HUDEP-2 (cell line): ENCODE results near the gene CH25H.

Experiments
- DNase-seq, 76 experiments: peaks; one replicate each; lab custom pipeline; 2025; ENCODE audit not compliant: unreplicated experiment in 76 of 76; lab: John Stamatoyannopoulos, UW

Gene CH25H

DNA sequence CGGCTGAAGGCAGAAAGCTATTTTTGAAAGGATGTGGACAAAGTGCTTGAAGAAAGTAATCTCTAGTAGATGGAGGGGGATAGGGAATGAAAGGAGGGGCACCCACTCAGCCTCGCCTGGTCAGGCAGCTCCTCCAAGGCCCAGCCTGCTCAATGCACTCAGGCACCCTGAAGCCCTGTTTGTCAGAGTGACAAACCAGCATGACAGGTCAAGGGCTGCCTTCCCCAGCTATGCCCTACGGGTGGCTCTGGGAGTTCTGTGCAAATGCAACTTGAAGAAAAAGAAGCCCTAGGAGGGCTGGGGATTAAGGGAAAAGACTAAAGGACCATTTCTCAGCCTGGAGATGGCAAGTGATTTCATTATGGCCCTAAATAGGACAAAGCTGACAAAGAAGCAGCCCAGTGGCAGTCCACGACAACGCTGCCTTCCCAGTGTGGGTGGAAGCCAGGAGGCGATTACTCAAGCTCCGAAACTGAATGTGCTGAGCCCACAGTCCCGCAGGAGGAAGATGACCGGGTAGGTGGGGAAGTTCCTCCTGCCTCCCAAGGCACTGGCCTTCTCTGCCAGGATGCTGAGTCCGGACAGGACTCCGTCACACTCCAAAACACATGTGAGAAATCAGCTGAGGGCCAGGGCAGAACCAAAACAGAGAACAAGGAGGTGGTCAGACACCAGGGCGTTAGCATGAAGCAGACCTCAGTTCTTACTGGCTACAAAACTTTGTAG, 28.1 kb upstream of the CH25H start:
- DNase-seq: no peak

GRCh38 chr10:89233033-89233432, 25.9 kb upstream of the CH25H start:
- DNase-seq: no peak

- no peak for DNase-seq
These were observed 21.8 kb upstream of the CH25H start for GRCh38 chr10:89228962-89229361.

DNA sequence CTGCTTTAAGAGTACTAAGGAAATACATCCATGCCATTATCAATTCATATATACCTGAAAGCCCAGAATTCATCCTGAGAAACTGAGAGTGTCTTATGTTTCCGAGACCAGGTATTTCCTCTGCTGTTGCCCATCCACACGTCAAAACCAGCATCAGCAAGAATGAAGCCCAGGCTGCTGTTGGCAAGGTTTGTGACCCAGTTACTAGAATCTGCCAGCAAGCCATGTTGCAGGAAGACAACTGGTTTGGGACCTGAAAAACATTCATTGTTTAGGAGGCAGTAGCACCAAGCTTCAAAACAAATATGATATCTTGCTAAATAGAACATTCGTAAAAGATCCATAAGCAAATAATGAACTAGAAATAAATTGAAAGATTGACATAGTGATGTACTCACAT, 21.0 kb upstream of the CH25H start:
- DNase-seq: no peak

DNA sequence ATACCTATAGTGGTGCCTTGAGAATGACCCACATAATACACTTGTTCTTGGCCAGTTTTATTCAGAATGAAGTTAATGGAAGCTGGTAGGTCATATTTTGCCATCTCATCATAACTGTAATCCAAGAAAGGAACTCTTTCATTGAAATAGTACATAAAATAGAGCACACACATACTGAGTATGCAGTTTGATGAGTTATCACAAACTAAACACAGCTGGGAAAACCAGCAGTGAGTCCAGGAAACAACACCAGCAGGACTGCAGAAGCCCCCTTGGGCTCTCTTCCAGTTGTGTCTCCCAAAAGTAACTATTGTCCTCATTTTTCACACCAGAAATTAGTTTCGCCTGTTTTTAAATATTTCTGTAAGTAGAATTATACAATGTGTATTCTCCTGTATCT, 19.8 kb upstream of the CH25H start:
- no peak for DNase-seq

GRCh38 chr10:89224739-89225443, 17.8 kb upstream of the CH25H start:
- DNase-seq: no peak

- no peak for DNase-seq
These were observed 14.8 kb upstream of the CH25H start for GRCh38 chr10:89221919-89222318.

- DNase-seq: no peak
These were observed 12.5 kb upstream of the CH25H start for GRCh38 chr10:89219513-89220218.

DNA sequence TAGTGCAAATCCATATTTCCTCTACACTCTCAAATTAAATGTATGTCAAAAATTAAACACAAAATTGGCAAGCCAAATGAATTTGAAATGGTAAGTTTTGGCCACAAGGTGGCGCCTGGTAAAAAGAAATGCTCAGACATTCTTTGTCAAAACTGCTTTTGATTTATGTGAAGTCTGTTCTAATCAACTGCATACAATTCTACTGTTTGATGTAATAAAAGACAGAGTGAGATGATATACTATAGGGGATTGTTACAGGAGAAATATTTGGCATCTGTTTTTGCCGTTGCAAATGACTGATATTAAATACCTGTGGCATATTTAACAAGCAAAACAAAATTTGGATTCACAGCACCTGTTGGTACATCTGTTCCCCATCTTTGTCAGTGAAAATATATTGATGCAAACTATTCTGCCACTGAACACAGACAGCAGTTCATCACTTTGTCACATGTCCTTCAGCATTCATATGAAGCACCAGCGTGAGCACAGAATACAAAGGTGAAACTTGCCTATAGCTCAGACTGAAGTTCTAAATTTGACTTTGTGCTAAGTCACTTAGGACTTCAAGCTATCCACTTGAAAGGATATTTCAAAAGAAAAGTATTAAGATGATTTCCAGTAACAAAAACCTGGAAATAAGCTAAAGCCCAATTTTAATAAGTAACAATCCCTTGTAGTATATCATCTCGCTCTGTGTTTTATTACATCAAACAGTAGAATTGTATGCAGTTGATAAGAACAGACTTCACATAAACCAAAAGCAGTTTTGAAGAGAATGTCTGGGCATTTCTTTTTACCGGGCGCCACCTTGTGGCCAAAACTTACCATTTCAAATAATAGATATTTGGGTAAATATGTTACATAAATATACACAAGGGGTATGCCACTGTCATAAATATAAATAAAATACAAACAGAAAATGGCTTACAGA, 10.2 kb upstream of the CH25H start:
- peak in 44 of 76 experiments; percentile 3 to 57 (median 24) for DNase-seq

GRCh38 chr10:89216056-89216455, 8.9 kb upstream of the CH25H start:
- DNase-seq: no peak

GRCh38 chr10:89215511-89215910, 8.4 kb upstream of the CH25H start:
- DNase-seq: no peak

- no peak for DNase-seq
These were observed 7.5 kb upstream of the CH25H start for GRCh38 chr10:89214566-89215165.

DNA sequence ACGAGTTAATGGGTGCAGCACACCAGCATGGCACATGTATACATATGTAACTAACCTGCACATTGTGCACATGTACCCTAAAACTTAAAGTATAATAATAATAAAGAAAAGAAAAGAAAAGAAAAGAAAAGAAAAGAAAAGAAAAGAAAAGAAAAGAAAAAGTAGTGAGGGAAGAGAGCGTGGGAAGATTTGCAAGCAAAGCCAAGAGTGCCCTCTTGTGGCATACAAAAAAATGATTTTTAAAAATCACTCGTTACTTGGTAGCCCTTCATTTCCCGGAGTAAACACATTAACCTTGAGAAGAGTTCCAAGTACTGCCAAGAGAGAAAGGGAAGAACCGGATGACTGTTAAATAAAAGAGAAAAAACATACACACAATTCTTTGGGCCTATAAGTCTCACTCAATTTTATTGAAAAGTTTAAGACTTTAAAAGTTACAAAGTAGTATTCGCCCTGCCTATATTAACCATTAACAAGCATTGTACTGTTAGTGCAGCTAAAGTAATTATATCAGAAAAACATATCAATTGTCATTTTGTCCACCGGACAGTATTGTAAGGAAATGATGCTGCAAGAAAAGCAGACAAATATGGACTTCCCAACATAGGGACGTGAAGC, 6.2 kb upstream of the CH25H start:
- DNase-seq: peak in 10 of 76 experiments; percentile 1 to 28 (median 12)

- DNase-seq: no peak
These were observed 3.8 kb upstream of the CH25H start for GRCh38 chr10:89210794-89211425.

DNA sequence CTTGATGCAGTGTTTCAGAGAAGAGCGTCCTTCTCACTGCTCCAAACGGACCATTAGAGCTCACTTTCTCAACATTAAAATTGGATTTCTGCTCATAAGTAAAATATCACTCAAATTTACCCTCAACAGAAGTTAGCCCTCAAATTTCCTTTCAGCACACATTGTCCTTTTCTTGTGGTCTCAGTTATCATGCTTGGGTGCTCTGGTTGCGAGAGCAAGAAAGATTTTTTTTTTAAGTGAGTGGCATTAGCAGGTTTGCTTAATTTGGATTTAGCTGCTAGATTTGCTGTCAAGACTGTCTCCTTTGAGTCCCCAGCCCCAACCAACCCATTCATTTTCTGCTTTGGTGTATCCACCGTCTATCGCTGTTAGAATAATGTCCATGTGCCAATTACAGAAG, 2.6 kb upstream of the CH25H start:
- DNase-seq: no peak

GRCh38 chr10:89207801-89208551, 859 bp upstream of the CH25H start:
- no peak for DNase-seq

GRCh38 chr10:89206402-89207180, 526 bp downstream of the CH25H start:
- DNase-seq: no peak

DNA sequence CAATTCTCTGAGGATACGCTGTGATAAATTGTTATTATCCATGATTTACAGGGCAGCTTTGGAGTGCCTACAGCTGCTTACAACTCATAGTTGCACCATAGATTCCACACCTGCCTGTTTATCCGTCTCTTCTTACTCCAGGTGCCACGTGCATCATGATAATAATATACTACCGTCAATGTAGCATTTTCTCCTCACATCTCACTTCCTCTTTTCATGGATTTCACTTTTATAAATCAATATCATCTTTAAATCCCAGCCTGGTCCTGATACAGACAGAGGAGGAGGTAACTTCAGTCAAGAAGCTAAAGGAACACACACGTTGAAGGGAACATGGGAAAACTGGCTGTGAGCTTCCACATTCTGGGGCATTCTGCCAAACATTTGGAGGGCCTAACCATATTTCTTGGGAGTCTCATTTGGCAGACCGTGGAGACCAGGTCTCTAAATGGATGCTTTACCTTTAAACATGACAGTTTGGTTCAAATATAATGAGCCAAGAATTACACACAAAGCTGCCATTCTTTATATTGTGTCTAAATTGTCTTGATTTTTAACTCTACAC, 2.4 kb downstream of the CH25H start:
- DNase-seq: no peak
